ENCODE results near the gene HOXA9.

HOXA9 gene

GRCh38 chr7:27151341-27151930 is 13.9 kb downstream of the HOXA9 start:
- peak overlapping the region; percentile 68 for H3K4me3 ChIP-seq (ENCODE audit: low read depth, low read length)
- DNase-seq (ENCODE audit: low read depth) = no peak
- TF ChIP-seq CTCF (IDR thresholded peaks at IDR 0.05; ENCODE audit: low read depth, low read length) (peak; percentile 19), MAX (IDR thresholded peaks at IDR 0.05; ENCODE audit: low read depth, low read length) (no peak), POLR2A (IDR thresholded peaks at IDR 0.05; ENCODE audit: extremely low read depth, insufficient read length) (no peak), MYC (IDR thresholded peaks at IDR 0.05; ENCODE audit: low read depth, low read length) (no peak)

GRCh38 chr7:27150568-27151340 is 14.6 kb downstream of the HOXA9 start:
- peak overlapping the region; percentile 68 for H3K4me3 ChIP-seq (ENCODE audit: low read depth, low read length)
- peak; percentile 90 for DNase-seq (ENCODE audit: low read depth)
- TF ChIP-seq MAX (IDR thresholded peaks at IDR 0.05; ENCODE audit: low read depth, low read length) (peak; percentile 33), POLR2A (IDR thresholded peaks at IDR 0.05; ENCODE audit: extremely low read depth, insufficient read length) (peak; percentile 29), CTCF (IDR thresholded peaks at IDR 0.05; ENCODE audit: low read depth, low read length) (peak; percentile 93), MYC (IDR thresholded peaks at IDR 0.05; ENCODE audit: low read depth, low read length) (peak; percentile 50; the same call in 1 of the 2 replicates)

GRCh38 chr7:27149842-27150567 is 15.3 kb downstream of the HOXA9 start:
- DNase-seq (ENCODE audit: low read depth) = no peak
- H3K4me3 ChIP-seq (ENCODE audit: low read depth, low read length) = no peak overlapping the region
- TF ChIP-seq MYC (IDR thresholded peaks at IDR 0.05; ENCODE audit: low read depth, low read length) (no peak), CTCF (IDR thresholded peaks at IDR 0.05; ENCODE audit: low read depth, low read length) (no peak), MAX (IDR thresholded peaks at IDR 0.05; ENCODE audit: low read depth, low read length) (no peak), POLR2A (IDR thresholded peaks at IDR 0.05; ENCODE audit: extremely low read depth, insufficient read length) (no peak)

- no peak for TF ChIP-seq MYC (IDR thresholded peaks at IDR 0.05; ENCODE audit: low read depth, low read length)
- TF ChIP-seq POLR2A (IDR thresholded peaks at IDR 0.05; ENCODE audit: extremely low read depth, insufficient read length) = no peak
- no peak for TF ChIP-seq CTCF (IDR thresholded peaks at IDR 0.05; ENCODE audit: low read depth, low read length)
- no peak for TF ChIP-seq MAX (IDR thresholded peaks at IDR 0.05; ENCODE audit: low read depth, low read length)
- H3K4me3 ChIP-seq (ENCODE audit: low read depth, low read length) = no peak overlapping the region
- DNase-seq (ENCODE audit: low read depth) = no peak
Observed at GRCh38 chr7:27148756-27149641, 16.3 kb downstream of the HOXA9 start.

Data from NB4 (cell line).